Upper lobe of left lung (tissue), 6 donors: ENCODE results near the gene KIF2A. TPM values are rescaled to one million over a fixed set of nuclear protein-coding genes. Genes with fewer than 3 reads are reported as not detected.

ENCODE experiments used
- ATAC-seq, 2 donors: fragments of 200-7000 bp; cut with Tn5 transposase; one replicate each; pipeline ENCODE4 v1.9.1; 2022; ENCODE audit warnings: mild to moderate bottlenecking in 2 of 2, moderate library complexity in 2 of 2; ENCODE audit not compliant: low FRiP score in 2 of 2
- DNase-seq, 2 donors: peaks; one replicate each; pipeline ENCODE4 v3.0.0-alpha.2; 2019 to 2020
- H3K27ac ChIP-seq, 4 donors: fragments of 200-600 bp; sonication (generic); one replicate each; pipeline ENCODE4 v1.5.1; 2016 to 2019
- H3K27me3 ChIP-seq, 4 donors: fragments of 200-600 bp; sonication (generic); one replicate each; pipeline ENCODE4 v1.5.1; 2017 to 2019
- H3K36me3 ChIP-seq, 4 donors: fragments of 200-600 bp; sonication (generic); one replicate each; pipeline ENCODE4 v1.5.1; 2016 to 2019
- H3K4me1 ChIP-seq, 4 donors: fragments of 200-600 bp; sonication (generic); one replicate each; pipeline ENCODE4 v1.5.1; 2018 to 2019
- H3K4me3 ChIP-seq, 4 donors: fragments of 200-600 bp; sonication (generic); one replicate each; pipeline ENCODE4 v1.5.1; 2017 to 2019; ENCODE audit warnings: mild to moderate bottlenecking in 2 of 4, moderate library complexity in 1 of 4
- H3K9me3 ChIP-seq, 4 donors: fragments of 200-600 bp; sonication (generic); one replicate each; pipeline ENCODE4 v1.5.1; 2018 to 2019
- CTCF ChIP-seq, 6 experiments: fragments of 450-650 bp in 4 of 6; fragments of 200-600 bp in 2 of 6; sonication (generic) in 2 of 6; IDR thresholded peaks; one replicate each; pipeline ENCODE4 v1.5.1; 2016 to 2019; ENCODE audit warnings: antibody characterized with exemption in 6 of 6
- EP300 ChIP-seq, 4 donors: sonication (generic); formaldehyde crosslinking; IDR thresholded peaks; one replicate each; pipeline ENCODE4 v1.5.1; 2017; ENCODE audit warnings: antibody characterized with exemption in 4 of 4, control low read depth in 2 of 4
- POLR2A ChIP-seq, 4 donors: fragments of 450-650 bp; IDR thresholded peaks; one replicate each; pipeline ENCODE4 v1.5.1; 2016 to 2017; ENCODE audit warnings: antibody characterized with exemption in 4 of 4, mild to moderate bottlenecking in 2 of 4
- POLR2AphosphoS5 ChIP-seq, 2 donors: sonication (generic); formaldehyde crosslinking; IDR thresholded peaks; one replicate each; pipeline ENCODE4 v1.5.1; 2017; ENCODE audit warnings: antibody characterized with exemption in 2 of 2
- WGBS, 2 donors: methylation state at CpG; one replicate each; pipeline ENCODE4 v1.1.5; 2017 to 2018; 5-methylcytosine and 5-hydroxymethylcytosine counted together
- total RNA-seq, 6 donors: library from RNA; depleted of rRNA in 4 of 6; stranded (reverse); fragments of >200 nt in 4 of 6; gene quantifications; one replicate each; pipeline versions ENCODE4 v1.1.0 to v1.2.1, GENCODE V29; 2016 to 2021
- donor health status: DM: no; HTN: no; CAD: no; lungs with moderate emphysema.
- donor health status: DM: no; HTN: yes; CAD: no; lungs with severe emphysema.

The KIF2A gene
- total RNA-seq, 6 donors from 2014 or later, result 16.8 to 61.2 (median 23.7) TPM

GRCh38 chr5:62342476-62342837 is 36.5 kb downstream of the KIF2A start:
- no peaks in the 10 kb centered on the region for H3K36me3 ChIP-seq
- no peaks in the 10 kb centered on the region for H3K9me3 ChIP-seq
- no peak overlapping the region for H3K4me3 ChIP-seq
- no peak for TF ChIP-seq CTCF (IDR thresholded peaks at IDR 0.05)
- no peak for TF ChIP-seq POLR2AphosphoS5 (IDR thresholded peaks at IDR 0.05)
- no peak for TF ChIP-seq EP300 (IDR thresholded peaks at IDR 0.05)
- no peak for TF ChIP-seq POLR2A (IDR thresholded peaks at IDR 0.05)
- ATAC-seq (no peak), DNase-seq (no peak)
- WGBS, 2 donors, result 98 to 100% methylated on average over 2 of the region's 2 CpGs
- no peak overlapping the region for H3K27ac ChIP-seq
- H3K4me1 ChIP-seq, result no peaks in the 10 kb centered on the region
- no peaks in the 10 kb centered on the region for H3K27me3 ChIP-seq

GRCh38 chr5:62343428-62343827 is 37.4 kb downstream of the KIF2A start:
- no peak for DNase-seq
- no peaks in the 10 kb centered on the region for H3K27me3 ChIP-seq
- no peaks in the 10 kb centered on the region for H3K4me1 ChIP-seq
- H3K27ac ChIP-seq, result no peak overlapping the region
- ATAC-seq, result no peak
- H3K36me3 ChIP-seq, result no peaks in the 10 kb centered on the region
- no peaks in the 10 kb centered on the region for H3K9me3 ChIP-seq
- WGBS, 2 donors, result 97 to 100% methylated on average over 1 of the region's 1 CpG
- TF ChIP-seq POLR2A (IDR thresholded peaks at IDR 0.05), result no peak
- no peak for TF ChIP-seq CTCF (IDR thresholded peaks at IDR 0.05)
- no peak for TF ChIP-seq EP300 (IDR thresholded peaks at IDR 0.05)
- no peak for TF ChIP-seq POLR2AphosphoS5 (IDR thresholded peaks at IDR 0.05)
- H3K4me3 ChIP-seq, result no peak overlapping the region

GRCh38 chr5:62346748-62347147 is 40.7 kb downstream of the KIF2A start:
- Histone ChIP-seq H3K27me3 (no peaks in the 10 kb centered on the region), H3K27ac (no peak overlapping the region), H3K36me3 (peaks cover 3 to 23% (median 9%) of the 10 kb centered on the region in 4 donors), H3K9me3 (no peaks in the 10 kb centered on the region), H3K4me3 (no peak overlapping the region), H3K4me1 (no peaks in the 10 kb centered on the region)
- TF ChIP-seq POLR2A (IDR thresholded peaks at IDR 0.05) (no peak), POLR2AphosphoS5 (IDR thresholded peaks at IDR 0.05) (no peak), EP300 (IDR thresholded peaks at IDR 0.05) (no peak), CTCF (IDR thresholded peaks at IDR 0.05) (no peak)
- ATAC-seq, result no peak
- WGBS, 2 donors, result 97% methylated on average over 2 of the region's 2 CpGs
- DNase-seq, result no peak

GRCh38 chr5:62347928-62348327 is 41.9 kb downstream of the KIF2A start:
- 87 to 97% methylated on average over 1 of the region's 1 CpG for WGBS, 2 donors
- ATAC-seq, result no peak
- Histone ChIP-seq H3K4me1 (no peaks in the 10 kb centered on the region), H3K9me3 (no peaks in the 10 kb centered on the region), H3K27ac (no peak overlapping the region), H3K27me3 (no peaks in the 10 kb centered on the region), H3K4me3 (no peak overlapping the region), H3K36me3 (peaks cover 3 to 34% (median 13%) of the 10 kb centered on the region in 4 donors)
- no peak for TF ChIP-seq EP300 (IDR thresholded peaks at IDR 0.05)
- no peak for TF ChIP-seq CTCF (IDR thresholded peaks at IDR 0.05)
- no peak for TF ChIP-seq POLR2A (IDR thresholded peaks at IDR 0.05)
- no peak for TF ChIP-seq POLR2AphosphoS5 (IDR thresholded peaks at IDR 0.05)
- no peak for DNase-seq

- WGBS, 2 donors, result 97 to 98% methylated on average over 1 of the region's 1 CpG
- H3K36me3 ChIP-seq, result peaks cover 3 to 41% (median 14%) of the 10 kb centered on the region in 4 donors
- no peak for DNase-seq
These were observed 42.9 kb downstream of the KIF2A start for GRCh38 chr5:62348723-62349481.

More at GRCh38 chr5:62348723-62349481, 42.9 kb downstream of the KIF2A start:
- TF ChIP-seq EP300 (IDR thresholded peaks at IDR 0.05), result no peak
- no peak for TF ChIP-seq CTCF (IDR thresholded peaks at IDR 0.05)
- TF ChIP-seq POLR2A (IDR thresholded peaks at IDR 0.05), result no peak
- no peak for TF ChIP-seq POLR2AphosphoS5 (IDR thresholded peaks at IDR 0.05)
- Histone ChIP-seq H3K4me1 (no peaks in the 10 kb centered on the region), H3K27ac (no peak overlapping the region), H3K4me3 (no peak overlapping the region), H3K9me3 (no peaks in the 10 kb centered on the region), H3K27me3 (no peaks in the 10 kb centered on the region)
- ATAC-seq, result no peak
